Muscle of leg (tissue), 11 donors: Measurements from ENCODE around the gene L3MBTL3. TPM values are rescaled to one million over a fixed set of nuclear protein-coding genes. Genes with fewer than 3 reads are reported as not detected.

Experiments
- DNase-seq: peaks from one replicate; pipeline ENCODE4 v3.0.0; 2013
- H3K27ac ChIP-seq: one replicate; pipeline ENCODE4 v1.5.1; 2013; ENCODE audit warnings: mild to moderate bottlenecking, low read length, control low read depth
- H3K27me3 ChIP-seq: one replicate; pipeline ENCODE4 v1.6.1; 2013; ENCODE audit warnings: low read length; ENCODE audit not compliant: control insufficient read depth, insufficient read depth
- H3K36me3 ChIP-seq: one replicate; pipeline ENCODE4 v1.6.1; 2013; ENCODE audit warnings: low read length; ENCODE audit not compliant: control insufficient read depth, insufficient read depth
- H3K4me1 ChIP-seq: one replicate; pipeline ENCODE4 v1.6.1; 2013; ENCODE audit warnings: low read length; ENCODE audit not compliant: control insufficient read depth, insufficient read depth
- H3K4me3 ChIP-seq: one replicate; pipeline ENCODE4 v1.5.1; 2013; ENCODE audit warnings: low read length, control low read depth
- H3K9me3 ChIP-seq: replicated peaks from 2 replicates; pipeline ENCODE4 v1.6.1; 2013; ENCODE audit warnings: low read depth, low read length; ENCODE audit not compliant: control insufficient read depth
- WGBS: methylation state at CpG from one replicate; pipeline ENCODE4 v1.1.5; 2013; ENCODE audit warnings: missing lambda C conversion rate; ENCODE audit not compliant: insufficient coverage; 5-methylcytosine and 5-hydroxymethylcytosine counted together
- polyA plus RNA-seq, 8 donors: library from polyadenylated mRNA; unstranded; fragments of 120-200 nt; gene quantifications; one replicate each; pipeline versions ENCODE4 v1.2.1 to v1.2.3, GENCODE V29; 2013; ENCODE audit warnings: inconsistent platforms in 1 of 8, low replicate concordance in 1 of 8; ENCODE audit not compliant: insufficient read length in 8 of 8, insufficient read depth in 1 of 8
- total RNA-seq: library from RNA; stranded (reverse); fragments of 120-200 nt; gene quantifications from one replicate; pipeline ENCODE4 v1.2.4, GENCODE V29; 2013

L3MBTL3 gene
- total and polyA plus RNA-seq, 9 donors, result 4.5 to 8.4 (median 5.6) TPM

- no peak for DNase-seq
- Histone ChIP-seq H3K27me3 (no peaks in the 10 kb centered on the region), H3K4me1 (no peaks in the 10 kb centered on the region), H3K9me3 (no peaks in the 10 kb centered on the region), H3K27ac (no peak overlapping the region), H3K4me3 (no peak overlapping the region), H3K36me3 (peaks cover 2% of the 10 kb centered on the region)
- 100% methylated on average over 1 of the region's 2 CpGs for WGBS
Measured at GRCh38 chr6:130026859-130027258, 8.5 kb downstream of the L3MBTL3 start.

DNA sequence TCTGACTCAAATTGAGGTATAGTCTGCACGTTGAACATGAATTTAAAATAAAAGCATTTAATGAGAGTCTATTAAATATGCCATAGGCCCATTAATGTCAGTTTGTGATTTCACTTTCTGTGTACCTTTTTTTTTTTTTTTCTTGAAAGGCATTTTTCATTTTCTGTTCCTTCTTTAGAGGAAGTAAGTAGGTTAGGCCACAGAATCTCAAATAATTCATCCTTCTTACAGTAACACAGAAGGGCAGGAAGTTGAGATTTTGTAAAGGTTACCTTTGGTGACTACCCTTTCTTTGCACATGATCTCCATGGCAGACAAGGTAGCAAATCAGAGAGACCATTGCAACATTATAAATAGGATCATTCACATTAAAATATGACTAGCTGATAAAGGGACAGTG is 9.6 kb downstream of the L3MBTL3 start:
- Histone ChIP-seq H3K27ac (no peak overlapping the region), H3K36me3 (peaks cover 2% of the 10 kb centered on the region), H3K4me3 (no peak overlapping the region), H3K4me1 (no peaks in the 10 kb centered on the region), H3K27me3 (no peaks in the 10 kb centered on the region), H3K9me3 (no peaks in the 10 kb centered on the region)
- no CpG with 5 or more reads among the region's 1 CpG for WGBS
- DNase-seq, result no peak

DNA sequence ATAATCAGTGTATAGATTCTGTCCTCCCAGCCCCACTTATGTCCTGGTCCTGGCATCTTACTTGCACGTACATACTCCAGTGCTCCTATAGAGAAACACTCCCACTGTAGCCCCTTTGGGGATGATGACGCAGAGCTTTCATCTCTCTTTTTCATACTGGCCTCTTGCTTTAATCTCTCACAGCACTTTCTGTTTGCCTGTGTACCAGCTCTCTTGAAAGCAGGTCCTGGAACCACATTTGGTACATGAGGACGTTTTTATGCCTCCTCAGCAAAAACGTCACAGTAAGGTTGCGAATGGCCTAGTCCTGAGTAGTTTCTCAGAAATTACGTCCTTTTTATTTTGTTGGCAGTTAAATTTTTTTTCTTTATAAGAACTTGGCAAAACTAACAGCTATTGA is 10.8 kb downstream of the L3MBTL3 start:
- Histone ChIP-seq H3K27ac (no peak overlapping the region), H3K4me3 (no peak overlapping the region)
- no peak for DNase-seq

DNA sequence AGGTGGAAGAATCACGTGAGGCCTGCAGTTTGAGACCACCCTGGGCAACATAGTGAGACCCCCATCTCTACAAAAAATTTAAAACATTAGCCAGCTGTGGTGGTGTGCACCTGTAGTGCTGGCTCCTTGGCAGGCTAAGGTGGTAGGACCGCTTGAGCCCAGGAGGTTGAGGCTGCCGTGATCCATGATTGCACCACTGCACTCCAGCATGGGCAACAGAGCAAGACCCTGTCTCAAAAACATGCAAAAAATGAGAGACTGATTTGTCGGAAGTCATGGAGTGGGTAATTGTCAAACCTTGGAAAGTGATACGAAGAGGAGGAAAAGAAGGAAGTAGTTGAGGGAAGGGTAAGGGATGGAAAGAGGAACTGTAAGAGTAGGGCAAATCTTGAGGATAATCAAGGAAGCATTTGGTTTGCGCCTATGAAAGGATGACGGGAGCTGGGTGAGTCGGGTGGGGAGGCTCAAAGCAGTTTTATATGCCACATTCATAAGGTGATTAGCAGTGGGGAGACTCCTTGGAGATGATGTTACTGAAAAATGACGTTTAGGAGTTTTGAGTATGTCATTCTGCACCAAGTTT is 14.5 kb downstream of the L3MBTL3 start:
- Histone ChIP-seq H3K36me3 (no peaks in the 10 kb centered on the region), H3K27ac (no peak overlapping the region), H3K27me3 (no peaks in the 10 kb centered on the region), H3K9me3 (no peaks in the 10 kb centered on the region), H3K4me3 (no peak overlapping the region), H3K4me1 (no peaks in the 10 kb centered on the region)
- DNase-seq, result no peak
- WGBS, result 86% methylated on average over 8 of the region's 9 CpGs

More for the DNA sequence above, 10.8 kb downstream of the L3MBTL3 start:
- no peaks in the 10 kb centered on the region for H3K9me3 ChIP-seq
- H3K4me1 ChIP-seq, result no peaks in the 10 kb centered on the region
- 89% methylated on average over 2 of the region's 6 CpGs for WGBS
- H3K27me3 ChIP-seq, result no peaks in the 10 kb centered on the region
- peaks cover 2% of the 10 kb centered on the region for H3K36me3 ChIP-seq

DNA sequence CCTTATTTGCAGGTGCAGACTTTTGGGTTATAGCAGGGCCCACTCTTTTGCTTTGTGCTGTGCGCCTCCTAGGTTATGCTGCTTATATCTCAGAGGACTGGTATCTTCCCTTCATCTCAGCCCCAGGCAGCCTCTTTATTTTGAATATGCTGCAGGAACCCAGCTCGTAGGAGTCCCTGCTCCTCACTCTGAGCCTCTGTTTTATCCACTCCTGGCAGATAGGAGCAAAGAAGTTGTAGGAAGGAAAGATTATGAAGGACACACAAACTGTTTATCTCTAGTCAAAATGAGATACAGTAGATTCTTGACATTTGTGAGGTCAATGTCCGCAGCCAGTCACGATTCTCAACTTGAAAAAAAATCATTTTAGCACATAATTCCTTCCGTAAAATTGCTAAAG is 15.6 kb downstream of the L3MBTL3 start:
- no peak for DNase-seq
- 100% methylated on average over 1 of the region's 5 CpGs for whole genome bisulfite sequencing
- no peak overlapping the region for H3K4me3 ChIP-seq
- no peaks in the 10 kb centered on the region for H3K27me3 ChIP-seq
- no peaks in the 10 kb centered on the region for H3K36me3 ChIP-seq
- no peak overlapping the region for H3K27ac ChIP-seq
- no peaks in the 10 kb centered on the region for H3K9me3 ChIP-seq
- H3K4me1 ChIP-seq, result no peaks in the 10 kb centered on the region

- H3K9me3 ChIP-seq, result no peaks in the 10 kb centered on the region
- WGBS, result 80% methylated on average over 2 of the region's 11 CpGs
- no peak overlapping the region for H3K4me3 ChIP-seq
- H3K36me3 ChIP-seq, result no peaks in the 10 kb centered on the region
- no peak overlapping the region for H3K27ac ChIP-seq
- no peak for DNase-seq
- H3K27me3 ChIP-seq, result no peaks in the 10 kb centered on the region
- H3K4me1 ChIP-seq, result no peaks in the 10 kb centered on the region
Measured at GRCh38 chr6:130034378-130035146, 16.2 kb downstream of the L3MBTL3 start.

DNA sequence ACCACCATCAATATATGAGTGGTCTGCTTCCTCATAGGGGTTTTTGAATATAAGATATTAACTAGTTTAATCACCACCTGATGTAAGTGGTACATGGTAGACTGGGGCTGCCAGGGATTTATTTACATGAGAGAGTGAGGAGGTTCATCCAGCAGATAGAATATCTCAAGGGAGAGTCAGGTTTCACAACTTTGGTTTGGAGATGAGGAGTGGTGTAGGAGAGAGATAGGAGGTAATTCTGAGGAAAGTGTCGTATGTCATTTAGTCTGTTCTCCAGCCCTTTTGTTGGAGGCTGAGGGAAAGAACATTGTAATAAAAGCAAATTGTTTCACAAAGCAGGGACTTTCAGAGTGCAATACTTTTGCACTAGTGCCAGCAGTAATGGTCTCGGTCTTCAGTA is 16.8 kb downstream of the L3MBTL3 start:
- H3K4me3 ChIP-seq, result no peak overlapping the region
- no peaks in the 10 kb centered on the region for H3K27me3 ChIP-seq
- no peaks in the 10 kb centered on the region for H3K9me3 ChIP-seq
- no peak for DNase-seq
- H3K4me1 ChIP-seq, result no peaks in the 10 kb centered on the region
- no peak overlapping the region for H3K27ac ChIP-seq
- no peaks in the 10 kb centered on the region for H3K36me3 ChIP-seq
- 39% methylated on average over 2 of the region's 2 CpGs for WGBS

DNA sequence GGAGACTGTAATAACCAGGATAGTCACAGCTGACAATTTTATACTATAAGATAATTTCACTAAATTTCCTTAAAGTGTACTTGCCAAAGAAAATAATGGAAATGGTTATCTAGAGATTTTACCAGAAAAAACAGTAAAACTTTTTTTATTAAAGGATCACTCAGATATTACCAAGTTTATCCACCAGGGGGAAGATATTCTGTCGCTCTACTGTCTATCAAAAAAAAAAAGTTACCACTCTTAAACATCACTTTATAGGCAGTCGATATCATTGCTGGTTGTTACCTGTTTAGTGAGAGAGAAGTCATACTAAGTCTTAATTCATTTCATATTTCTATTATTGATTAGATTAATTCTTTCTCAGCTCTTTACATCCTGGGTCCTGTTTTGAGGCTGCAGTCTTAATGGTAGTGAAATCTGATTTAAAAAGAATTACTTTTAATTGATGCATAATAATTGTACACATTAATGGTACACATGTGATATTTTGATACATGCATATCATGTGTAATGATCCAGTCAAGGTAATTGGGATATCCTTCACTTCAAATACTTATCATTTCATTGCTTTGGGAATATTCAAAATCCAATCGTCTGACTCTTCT is 18.9 kb downstream of the L3MBTL3 start:
- no peaks in the 10 kb centered on the region for H3K4me1 ChIP-seq
- no CpG with 5 or more reads among the region's 3 CpGs for WGBS
- no peak overlapping the region for H3K4me3 ChIP-seq
- no peak overlapping the region for H3K27ac ChIP-seq
- no peak for DNase-seq
- no peaks in the 10 kb centered on the region for H3K9me3 ChIP-seq
- H3K27me3 ChIP-seq, result no peaks in the 10 kb centered on the region
- no peaks in the 10 kb centered on the region for H3K36me3 ChIP-seq

GRCh38 chr6:130041594-130041993 is 23.2 kb downstream of the L3MBTL3 start:
- H3K4me3 ChIP-seq, result no peak overlapping the region
- H3K27ac ChIP-seq, result no peak overlapping the region
- no peaks in the 10 kb centered on the region for H3K36me3 ChIP-seq
- no peaks in the 10 kb centered on the region for H3K4me1 ChIP-seq
- no peak for DNase-seq
- no peaks in the 10 kb centered on the region for H3K9me3 ChIP-seq
- no peaks in the 10 kb centered on the region for H3K27me3 ChIP-seq

DNA sequence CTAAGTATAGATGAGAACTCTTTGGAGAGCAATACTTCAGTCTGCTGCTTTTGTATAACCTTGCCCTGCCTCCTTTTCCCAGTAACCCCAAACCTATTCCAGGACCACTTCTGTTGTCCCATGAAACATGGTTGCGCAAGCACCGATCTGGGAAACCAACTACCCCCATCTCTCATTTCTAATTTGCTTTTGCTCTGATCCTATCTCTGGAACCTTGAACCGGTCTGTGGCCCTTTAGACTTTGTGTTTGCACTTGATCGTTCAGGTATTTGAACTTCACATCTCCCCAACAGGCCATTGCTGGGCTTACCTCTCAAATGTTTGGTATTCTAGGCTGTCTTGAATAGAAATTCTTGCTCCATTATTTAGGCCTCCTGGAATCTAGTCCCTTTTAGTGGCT is 25.0 kb downstream of the L3MBTL3 start:
- no peaks in the 10 kb centered on the region for H3K27me3 ChIP-seq
- no peaks in the 10 kb centered on the region for H3K4me1 ChIP-seq
- H3K27ac ChIP-seq, result no peak overlapping the region
- no peak overlapping the region for H3K4me3 ChIP-seq
- H3K36me3 ChIP-seq, result no peaks in the 10 kb centered on the region
- 97% methylated on average over 3 of the region's 4 CpGs for WGBS
- no peaks in the 10 kb centered on the region for H3K9me3 ChIP-seq
- DNase-seq, result no peak
